Measurements from ENCODE around the gene EVX1.

- TF ChIP-seq CTCF (IDR thresholded peaks at IDR 0.05) (no peak), POLR2A (IDR thresholded peaks at IDR 0.05) (no peak)
These were observed 22.1 kb upstream of the EVX1 start for GRCh38 chr7:27220440-27220955.
